GM12872 (cell line): ENCODE data around the gene NFIA.

ENCODE experiments used
- TF ChIP-seq, protein P1 (sequence below): IDR thresholded peaks from 3 replicates; pipeline ENCODE4 v1.5.1; 2011; ENCODE audit warnings: low read depth, mild to moderate bottlenecking, low read length, moderate library complexity; ENCODE audit not compliant: insufficient read depth

NFIA gene

GRCh38 chr1:61424382-61424781 lies 342.0 kb downstream of the NFIA start:
- TF ChIP-seq, protein P1, sequence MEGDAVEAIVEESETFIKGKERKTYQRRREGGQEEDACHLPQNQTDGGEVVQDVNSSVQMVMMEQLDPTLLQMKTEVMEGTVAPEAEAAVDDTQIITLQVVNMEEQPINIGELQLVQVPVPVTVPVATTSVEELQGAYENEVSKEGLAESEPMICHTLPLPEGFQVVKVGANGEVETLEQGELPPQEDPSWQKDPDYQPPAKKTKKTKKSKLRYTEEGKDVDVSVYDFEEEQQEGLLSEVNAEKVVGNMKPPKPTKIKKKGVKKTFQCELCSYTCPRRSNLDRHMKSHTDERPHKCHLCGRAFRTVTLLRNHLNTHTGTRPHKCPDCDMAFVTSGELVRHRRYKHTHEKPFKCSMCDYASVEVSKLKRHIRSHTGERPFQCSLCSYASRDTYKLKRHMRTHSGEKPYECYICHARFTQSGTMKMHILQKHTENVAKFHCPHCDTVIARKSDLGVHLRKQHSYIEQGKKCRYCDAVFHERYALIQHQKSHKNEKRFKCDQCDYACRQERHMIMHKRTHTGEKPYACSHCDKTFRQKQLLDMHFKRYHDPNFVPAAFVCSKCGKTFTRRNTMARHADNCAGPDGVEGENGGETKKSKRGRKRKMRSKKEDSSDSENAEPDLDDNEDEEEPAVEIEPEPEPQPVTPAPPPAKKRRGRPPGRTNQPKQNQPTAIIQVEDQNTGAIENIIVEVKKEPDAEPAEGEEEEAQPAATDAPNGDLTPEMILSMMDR: no peak

DNA sequence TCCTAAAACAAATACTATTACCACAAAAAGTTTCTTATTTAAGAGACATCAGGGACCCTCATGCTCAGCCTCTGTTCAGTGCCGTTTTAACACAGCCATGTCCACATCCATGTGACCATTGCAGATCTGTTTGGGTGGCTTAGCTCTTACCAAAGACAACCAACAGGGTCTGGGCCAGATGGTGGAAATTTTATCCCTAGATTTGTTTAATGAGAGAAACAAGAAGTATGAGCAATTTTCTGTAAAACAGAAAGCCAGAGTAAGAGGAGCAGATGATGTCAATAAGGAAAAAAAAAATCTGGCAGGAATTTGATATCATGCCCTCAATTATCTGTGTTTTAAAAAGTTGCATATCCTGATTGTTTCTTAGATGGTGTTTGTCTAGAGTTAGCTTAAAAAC lies 342.7 kb downstream of the NFIA start:
- TF ChIP-seq, protein P1: no peak

GRCh38 chr1:61426254-61426653 lies 343.9 kb downstream of the NFIA start:
- TF ChIP-seq, protein P1: no peak

GRCh38 chr1:61426885-61427284 lies 344.5 kb downstream of the NFIA start:
- TF ChIP-seq, protein P1: no peak

DNA sequence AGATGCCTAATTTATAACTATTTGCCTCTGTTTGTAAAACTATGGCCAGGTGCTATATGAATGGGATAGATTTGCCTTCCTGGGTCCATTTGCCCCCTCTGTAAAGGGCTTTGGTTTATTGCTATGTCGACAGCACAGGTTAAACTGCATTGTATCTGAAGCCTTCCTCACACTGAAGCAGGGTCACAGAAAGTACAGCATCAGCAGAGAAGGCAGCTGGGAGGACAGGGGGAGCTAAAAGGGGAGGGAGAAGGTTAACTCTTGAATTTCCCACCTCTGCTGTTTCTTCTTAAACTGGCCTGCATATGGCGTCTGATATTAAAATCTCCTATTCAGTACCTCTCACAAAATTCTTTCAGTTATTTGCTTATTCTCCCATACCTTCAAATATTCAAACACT lies 345.1 kb downstream of the NFIA start:
- TF ChIP-seq, protein P1: no peak

GRCh38 chr1:61428146-61428545 lies 345.8 kb downstream of the NFIA start:
- TF ChIP-seq, protein P1: no peak

- TF ChIP-seq, protein P1: no peak
Measured at GRCh38 chr1:61432616-61433388, 350.4 kb downstream of the NFIA start.
